SU-DHL-6 (cell line): ENCODE results near the gene PGM2.

Source experiments
- H2AFZ ChIP-seq: fragments of 200-600 bp; sonication (generic); 2 replicates; pipeline ENCODE4 v1.6.1; 2014; ENCODE audit warnings: low read depth, mild to moderate bottlenecking, moderate library complexity, mixed read lengths, antibody characterized with exemption, low read length; ENCODE audit not compliant: severe bottlenecking
- H3F3A ChIP-seq: fragments of 200-600 bp; shearing (Covaris generic); 2 replicates; pipeline ENCODE4 v1.6.0; 2016; ENCODE audit warnings: antibody characterized with exemption, mild to moderate bottlenecking; ENCODE audit not compliant: insufficient read depth
- H3K27ac ChIP-seq: fragments of 200-600 bp; sonication (generic); 2 replicates; pipeline ENCODE4 v1.5.1; 2016; ENCODE audit warnings: low read depth, mild to moderate bottlenecking, low read length, moderate library complexity, mixed read lengths
- H3K27me3 ChIP-seq: fragments of 200-600 bp; sonication (generic), shearing (Covaris generic); 2 replicates; pipeline ENCODE4 v1.6.0; 2014; ENCODE audit warnings: mild to moderate bottlenecking, low read length
- H3K36me3 ChIP-seq: fragments of 200-600 bp; sonication (generic); 2 replicates; pipeline ENCODE4 v1.6.1; 2014; ENCODE audit warnings: mild to moderate bottlenecking, low read length, mixed read lengths
- H3K4me2 ChIP-seq: fragments of 300-600, 200-600 bp; shearing (Covaris generic), sonication (generic); 2 replicates; pipeline ENCODE4 v1.6.0; 2014; ENCODE audit warnings: low read length, low read depth, mild to moderate bottlenecking; ENCODE audit not compliant: poor library complexity, severe bottlenecking
- H3K4me3 ChIP-seq: fragments of 200-600 bp; sonication (generic); 2 replicates; pipeline ENCODE4 v1.5.1; 2014; ENCODE audit warnings: antibody characterized with exemption, low read length, mild to moderate bottlenecking, mixed read lengths; ENCODE audit not compliant: insufficient read depth, poor library complexity, severe bottlenecking
- H3K79me2 ChIP-seq: fragments of 200-600 bp; sonication (generic); 2 replicates; pipeline ENCODE4 v1.6.1; 2014; ENCODE audit warnings: mild to moderate bottlenecking, low read length, moderate library complexity; ENCODE audit not compliant: insufficient read depth
- H3K9ac ChIP-seq: fragments of 200-600 bp; sonication (generic); 2 replicates; pipeline ENCODE4 v1.7.0; 2014; ENCODE audit warnings: mild to moderate bottlenecking, low read length
- H3K9me2 ChIP-seq: fragments of 200-600 bp; sonication (generic); replicated peaks from 2 replicates; pipeline ENCODE4 v1.6.1; 2014; ENCODE audit warnings: low read length; ENCODE audit not compliant: insufficient read depth
- H3K9me3 ChIP-seq: fragments of 200-600 bp; sonication (generic); 2 replicates; pipeline ENCODE4 v1.6.1; 2014; ENCODE audit warnings: low read length, mixed read lengths; ENCODE audit not compliant: insufficient read depth
- H4K20me1 ChIP-seq: fragments of 200-600 bp; sonication (generic); 2 replicates; pipeline ENCODE4 v1.6.1; 2014; ENCODE audit warnings: low read depth, mild to moderate bottlenecking, antibody characterized with exemption, low read length, moderate library complexity, mixed read lengths
- EZH2phosphoT487 ChIP-seq: fragments of 200-600 bp; sonication (generic), shearing (Covaris generic); conservative IDR thresholded peaks from 2 replicates; pipeline ENCODE4 v1.6.1; 2018; ENCODE audit warnings: mild to moderate bottlenecking, antibody characterized with exemption, low read length, moderate library complexity, mixed read lengths
- TF ChIP-seq, protein P1 (sequence below): fragments of 200-600 bp; sonication (generic); IDR thresholded peaks from one replicate; pipeline ENCODE4 v1.5.1; 2017; ENCODE audit warnings: antibody characterized with exemption, mild to moderate bottlenecking, low read length, moderate library complexity; ENCODE audit not compliant: insufficient read depth, poor library complexity, severe bottlenecking

The PGM2 gene

DNA sequence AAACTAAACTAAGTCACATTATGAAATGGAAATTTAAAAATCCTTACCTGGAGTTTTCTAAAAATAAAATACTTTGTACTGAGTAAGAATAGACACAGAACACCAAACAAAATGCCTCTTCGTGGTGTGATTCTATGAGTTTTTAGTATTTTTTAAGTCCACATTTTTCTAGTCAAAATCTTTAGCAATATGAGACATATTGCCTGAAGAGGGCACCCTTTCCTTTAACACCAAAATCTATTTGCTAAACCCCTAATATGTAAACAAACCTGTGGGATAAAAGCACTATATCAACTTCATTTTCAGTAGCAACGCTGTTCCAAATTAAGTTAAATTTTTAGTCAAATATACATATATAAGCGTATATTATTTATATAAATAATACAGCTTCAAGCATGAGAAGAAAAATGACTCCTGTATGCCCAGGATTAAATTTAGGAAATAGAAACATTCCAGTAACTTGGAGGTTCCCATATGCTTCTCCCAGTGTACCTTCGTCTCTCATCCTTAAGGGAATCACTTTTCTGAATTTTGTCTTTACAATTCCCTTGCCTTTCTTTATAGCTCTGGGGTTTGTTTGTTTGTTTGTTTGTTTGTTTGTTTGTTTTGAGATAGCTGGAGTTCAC is 23.0 kb upstream of the PGM2 start:
- Histone ChIP-seq H2AFZ (no peak overlapping the region), H3K27ac (no peak overlapping the region), H3K79me2 (no peaks in the 10 kb centered on the region), H3K4me3 (no peak overlapping the region), H3K36me3 (no peaks in the 10 kb centered on the region), H3K9ac (no peak overlapping the region), H3K27me3 (no peaks in the 10 kb centered on the region), H4K20me1 (no peaks in the 10 kb centered on the region), H3F3A (no peaks in the 10 kb centered on the region), H3K4me2 (no peak overlapping the region), H3K9me3 (no peaks in the 10 kb centered on the region), H3K9me2 (no peaks in the 10 kb centered on the region)
- TF ChIP-seq, protein P1, sequence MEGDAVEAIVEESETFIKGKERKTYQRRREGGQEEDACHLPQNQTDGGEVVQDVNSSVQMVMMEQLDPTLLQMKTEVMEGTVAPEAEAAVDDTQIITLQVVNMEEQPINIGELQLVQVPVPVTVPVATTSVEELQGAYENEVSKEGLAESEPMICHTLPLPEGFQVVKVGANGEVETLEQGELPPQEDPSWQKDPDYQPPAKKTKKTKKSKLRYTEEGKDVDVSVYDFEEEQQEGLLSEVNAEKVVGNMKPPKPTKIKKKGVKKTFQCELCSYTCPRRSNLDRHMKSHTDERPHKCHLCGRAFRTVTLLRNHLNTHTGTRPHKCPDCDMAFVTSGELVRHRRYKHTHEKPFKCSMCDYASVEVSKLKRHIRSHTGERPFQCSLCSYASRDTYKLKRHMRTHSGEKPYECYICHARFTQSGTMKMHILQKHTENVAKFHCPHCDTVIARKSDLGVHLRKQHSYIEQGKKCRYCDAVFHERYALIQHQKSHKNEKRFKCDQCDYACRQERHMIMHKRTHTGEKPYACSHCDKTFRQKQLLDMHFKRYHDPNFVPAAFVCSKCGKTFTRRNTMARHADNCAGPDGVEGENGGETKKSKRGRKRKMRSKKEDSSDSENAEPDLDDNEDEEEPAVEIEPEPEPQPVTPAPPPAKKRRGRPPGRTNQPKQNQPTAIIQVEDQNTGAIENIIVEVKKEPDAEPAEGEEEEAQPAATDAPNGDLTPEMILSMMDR: peak; percentile 20
- no peak for TF ChIP-seq EZH2phosphoT487

DNA sequence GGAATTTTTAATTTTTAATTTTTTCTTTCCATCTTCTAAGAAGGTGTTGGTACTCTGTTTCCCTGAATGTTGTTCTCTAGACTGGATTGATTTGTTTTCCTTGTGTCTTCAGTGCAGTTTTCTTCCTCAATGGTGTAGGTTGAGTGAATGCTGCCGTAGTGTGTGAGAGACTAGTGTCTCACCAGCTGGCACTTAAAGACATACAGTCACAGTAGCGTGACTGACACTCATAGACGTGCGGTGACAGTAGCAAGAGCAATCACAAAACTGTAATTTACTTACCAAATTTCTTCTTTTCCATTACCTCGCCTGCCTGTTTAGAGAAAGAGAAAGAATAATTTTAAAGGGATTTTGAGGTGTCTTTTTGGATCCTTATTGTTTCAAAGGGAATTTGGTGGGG is 21.4 kb upstream of the PGM2 start:
- Histone ChIP-seq H3K4me3 (no peak overlapping the region), H3F3A (no peaks in the 10 kb centered on the region), H3K27me3 (no peaks in the 10 kb centered on the region), H3K9ac (no peak overlapping the region), H4K20me1 (no peaks in the 10 kb centered on the region), H3K79me2 (no peaks in the 10 kb centered on the region), H3K4me2 (no peak overlapping the region), H3K9me3 (no peaks in the 10 kb centered on the region), H3K9me2 (no peaks in the 10 kb centered on the region), H3K27ac (no peak overlapping the region), H2AFZ (no peak overlapping the region), H3K36me3 (no peaks in the 10 kb centered on the region)
- TF ChIP-seq EZH2phosphoT487: no peak
- TF ChIP-seq, protein P1: no peak

- TF ChIP-seq, protein P1: no peak
- no peak for TF ChIP-seq EZH2phosphoT487
- H3K4me2 ChIP-seq: no peak overlapping the region
- H2AFZ ChIP-seq: no peak overlapping the region
Measured at GRCh38 chr4:37812713-37813112, 13.8 kb upstream of the PGM2 start.

More at GRCh38 chr4:37812713-37813112, 13.8 kb upstream of the PGM2 start:
- Histone ChIP-seq H3K9me2 (no peaks in the 10 kb centered on the region), H3F3A (no peaks in the 10 kb centered on the region), H3K27me3 (no peaks in the 10 kb centered on the region), H3K4me3 (no peak overlapping the region), H3K36me3 (no peaks in the 10 kb centered on the region), H3K79me2 (no peaks in the 10 kb centered on the region), H3K9ac (no peak overlapping the region), H3K9me3 (no peaks in the 10 kb centered on the region), H4K20me1 (no peaks in the 10 kb centered on the region), H3K27ac (no peak overlapping the region)
